Esophagus mucosa (tissue), 1 donor: ENCODE measurements around the gene TFEC. TPM values are rescaled to one million over a fixed set of nuclear protein-coding genes. Genes with fewer than 3 reads are reported as not detected.

Experiments
- ATAC-seq: fragments of 200-7000 bp; cut with Tn5 transposase; one replicate; pipeline ENCODE4 v1.9.1; 2020
- total RNA-seq: library from RNA; stranded (reverse); gene quantifications from one replicate; pipeline ENCODE4 v1.2.4, GENCODE V29; 2023
- donor health status: DM: yes; HTN: yes; CAD: no.

TFEC gene
- total RNA-seq, 1 donor from 2014 or later, result 0.56 TPM

DNA sequence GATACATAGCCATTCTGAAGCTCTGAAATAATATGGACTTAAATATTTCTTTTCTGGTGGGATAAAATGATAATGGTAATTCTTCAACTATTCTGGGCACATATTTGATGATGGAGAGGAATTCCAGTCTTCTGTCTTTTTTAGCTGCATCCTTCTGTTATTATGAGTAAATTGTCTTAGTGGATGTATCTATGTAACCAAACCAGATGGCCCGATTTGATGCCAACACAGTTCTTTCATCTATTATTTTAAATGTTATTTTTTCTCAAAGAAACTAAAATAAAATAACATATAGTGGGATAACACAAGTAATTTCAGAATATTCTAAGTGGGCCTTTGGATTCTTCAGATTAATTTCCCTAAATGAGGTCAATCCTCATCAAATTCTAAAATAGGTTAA, 110.2 kb downstream of the TFEC start:
- ATAC-seq, result no peak

DNA sequence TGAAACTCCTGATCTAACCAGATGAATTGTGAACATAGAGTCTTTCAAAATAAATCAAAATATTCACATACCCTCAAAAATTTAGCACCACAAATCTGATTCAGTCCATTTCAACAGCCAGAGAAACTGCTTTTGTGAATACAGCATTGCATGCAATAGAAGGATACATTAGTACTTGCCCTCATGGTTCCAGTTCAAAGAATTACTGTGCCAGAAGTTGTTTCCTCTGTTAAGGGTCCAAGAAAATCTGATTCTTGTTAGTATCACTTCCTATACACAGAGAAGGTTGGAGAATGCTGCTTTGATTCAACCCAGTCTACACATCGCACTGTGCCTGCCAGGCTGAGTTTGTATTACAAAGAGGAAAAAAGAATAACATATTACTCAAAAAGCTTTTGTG, 115.6 kb downstream of the TFEC start:
- ATAC-seq, result no peak

- no peak for ATAC-seq
Measured at GRCh38 chr7:115911465-115911864, 119.1 kb downstream of the TFEC start.

- no peak for ATAC-seq
Measured at GRCh38 chr7:115910541-115911164, 119.9 kb downstream of the TFEC start.

DNA sequence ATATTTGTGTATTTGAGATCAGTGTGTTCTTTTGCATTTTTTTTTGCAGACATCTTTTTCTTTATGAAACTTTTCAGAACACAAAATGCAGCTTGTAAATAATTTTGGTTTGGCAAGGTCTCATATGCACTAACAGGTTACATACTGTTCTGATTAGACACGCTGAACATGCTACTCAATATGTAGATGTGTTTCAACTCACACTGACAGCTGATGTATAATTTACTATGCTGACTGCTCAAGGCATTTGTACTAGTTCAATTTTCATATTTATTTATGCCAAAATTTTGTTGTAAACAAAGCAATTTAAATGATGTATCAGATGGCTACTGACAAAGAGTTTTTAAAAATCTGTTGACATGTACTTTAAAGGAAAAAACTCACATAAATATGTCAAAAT, 123.8 kb downstream of the TFEC start:
- no peak for ATAC-seq

DNA sequence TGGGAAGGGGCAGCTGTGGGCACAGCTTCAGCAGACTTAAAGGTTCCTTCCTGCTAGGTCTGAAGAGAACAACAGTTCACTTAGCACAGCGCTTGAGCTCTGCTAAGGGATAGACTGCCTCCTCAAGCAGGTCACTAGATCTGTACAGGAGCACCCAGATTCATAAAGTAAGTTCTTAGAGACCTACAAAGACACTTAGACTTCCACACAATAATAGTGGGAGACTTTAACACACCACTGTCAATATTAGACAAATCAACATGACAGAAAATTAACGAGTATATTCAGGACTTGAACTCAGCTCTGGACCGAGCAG, 140.9 kb downstream of the TFEC start:
- no peak for ATAC-seq

- ATAC-seq, result no peak
Measured at GRCh38 chr7:115888981-115889668, 141.4 kb downstream of the TFEC start.

DNA sequence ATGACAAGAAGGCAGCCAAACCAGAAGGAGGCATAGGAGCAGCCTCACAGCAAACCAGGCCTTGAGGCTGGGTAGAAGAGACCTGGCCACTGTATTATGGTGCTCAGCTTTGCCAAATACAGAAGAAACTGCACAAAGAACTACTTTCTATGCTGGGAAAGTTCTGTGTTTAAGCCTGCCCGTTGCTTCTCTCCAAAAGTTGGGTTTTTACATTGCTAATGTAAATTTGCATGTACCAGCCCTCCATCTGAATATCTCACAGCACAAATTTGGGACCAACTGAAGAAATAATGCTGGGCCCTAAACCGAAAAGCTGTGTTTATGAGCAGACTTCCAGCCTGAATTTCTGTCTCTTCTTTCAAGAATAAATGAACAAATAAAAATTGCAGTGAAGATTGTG, 145.0 kb downstream of the TFEC start:
- no peak for ATAC-seq

Other genes with a start within 250 kb of the TFEC start
- gene TES, start 179.8 kb upstream of the TFEC start, total RNA-seq, result 52.9 TPM